ENCODE data around the gene TNPO2. TPM values are rescaled to one million over a fixed set of nuclear protein-coding genes. Genes with fewer than 3 reads are reported as not detected.
A peak's percentile ranks its signal among the peaks of the same experiment; 100 is the strongest.

The TNPO2 gene
- total and polyA plus RNA-seq, 2 of the 13 experiments (the other 11 are each of a cell fraction or from before 2014, with no cell fraction given): 31.7 to 61.0 TPM

GRCh38 chr19:12766051-12766521 is 42.4 kb upstream of the TNPO2 start (continued):
- TF ChIP-seq ZNF891 (CRISPR knock-in tag; IDR thresholded peaks at IDR 0.05) (no peak), ZNF775 (CRISPR knock-in tag; IDR thresholded peaks at IDR 0.05; ENCODE audit: borderline replicate concordance) (no peak), PLRG1 (conservative IDR thresholded peaks at IDR 0.05) (no peak), HINFP (CRISPR knock-in tag; IDR thresholded peaks at IDR 0.05; ENCODE audit: low read depth) (no peak), BATF2 (CRISPR knock-in tag; IDR thresholded peaks at IDR 0.05) (no peak), CC2D1A (CRISPR knock-in tag; IDR thresholded peaks at IDR 0.05) (no peak), PRDM10 (CRISPR knock-in tag; IDR thresholded peaks at IDR 0.05; ENCODE audit: low read depth) (peak; percentile 49; the same call in 1 of the 2 replicates), ZNF614 (CRISPR knock-in tag; IDR thresholded peaks at IDR 0.05; ENCODE audit: borderline replicate concordance) (peak; percentile 59; the same call in 1 of the 2 replicates), HNRNPK (IDR thresholded peaks at IDR 0.05; ENCODE audit: low read depth, low read length, poor library complexity, severe bottlenecking) (peak; percentile 46), KDM5A (IDR thresholded peaks at IDR 0.05; ENCODE audit: borderline replicate concordance, low read length) (no peak), ZNF33B (CRISPR knock-in tag; IDR thresholded peaks at IDR 0.05) (0 out of 2 replicates have a peak, but pooled peaks have one; percentile 62), CTCF (CRISPR knock-in tag; IDR thresholded peaks at IDR 0.05) (peak; percentile 99), ZNF883 (CRISPR knock-in tag; IDR thresholded peaks at IDR 0.05; ENCODE audit: not compliant biosample characterization) (no peak), KMT2B (CRISPR knock-in tag; IDR thresholded peaks at IDR 0.05) (peak; percentile 62), UBTF (CRISPR knock-in tag; IDR thresholded peaks at IDR 0.05) (peak; percentile 94), ZNF691 (CRISPR knock-in tag; IDR thresholded peaks at IDR 0.05; ENCODE audit: borderline replicate concordance, low read depth) (peak; percentile 79; the same call in 1 of the 2 replicates), NCOA2 (CRISPR knock-in tag; IDR thresholded peaks at IDR 0.05) (no peak), ZNF766 (CRISPR knock-in tag; IDR thresholded peaks at IDR 0.05; ENCODE audit: borderline replicate concordance) (no peak)
